ENCODE results near the gene XK. TPM values are rescaled to one million over a fixed set of nuclear protein-coding genes. Genes with fewer than 3 reads are reported as not detected.
A peak's percentile ranks its signal among the peaks of the same experiment; 100 is the strongest.

The XK gene
- total and polyA plus RNA-seq, 9 of the 15 experiments (the other 6 are each of a cell fraction or from before 2014, with no cell fraction given), result 4.0 to 21.6 (median 11.6) TPM

GRCh38 chrX:37658343-37659030, 27.1 kb upstream of the XK start (continued):
- no peak for TF ChIP-seq NBN (IDR thresholded peaks at IDR 0.05; ENCODE audit: low read depth)

- ATAC-seq (no peak), DNase-seq (ENCODE audit: extremely low read depth in 1 of 4, low spot score in 3 of 4) (no peak), FAIRE-seq (no peak)
- no peak overlapping the region for H2AFZ ChIP-seq (ENCODE audit: low read depth, low read length)
- H3K9ac ChIP-seq (ENCODE audit: insufficient read depth in 1 of 2, low read depth in 2 of 2, low read length in 2 of 2), result no peak overlapping the region
- H3K36me3 ChIP-seq (ENCODE audit: control insufficient read depth, insufficient read depth, low read length), result no peaks in the 10 kb centered on the region; the same call in 2 of the 3 replicates
- no peaks in the 10 kb centered on the region for H3K9me1 ChIP-seq (ENCODE audit: control insufficient read depth, insufficient read depth, low read length)
- H3K79me2 ChIP-seq (ENCODE audit: control insufficient read depth, insufficient read depth, low read length), result no peaks in the 10 kb centered on the region
- 67% methylated on average over 1 of the region's 1 CpG for WGBS (ENCODE audit: insufficient coverage, low coverage, missing lambda C conversion rate)
- TF ChIP-seq NFIC (IDR thresholded peaks at IDR 0.05), result peak; percentile 59
- TF ChIP-seq ZBTB40 (IDR thresholded peaks at IDR 0.05), result peak; percentile 73
- no peak for TF ChIP-seq ZBTB40 (CRISPR knock-in tag; IDR thresholded peaks at IDR 0.05)
- no peak for TF ChIP-seq SMAD1 (IDR thresholded peaks at IDR 0.05; ENCODE audit: low read depth, low read length, partially characterized antibody)
- no peak overlapping the region for H3K27ac ChIP-seq (ENCODE audit: extremely low read depth, low read depth, low read length)
- no peaks in the 10 kb centered on the region for H4K20me1 ChIP-seq (replicated peaks; ENCODE audit: control insufficient read depth, insufficient read depth, low read length)
- H3K4me1 ChIP-seq (replicated peaks in 1 of 2; ENCODE audit: control insufficient read depth in 2 of 2, insufficient read depth in 2 of 2, low read length in 2 of 2), result peaks cover 0 to 10% of the 10 kb centered on the region in 2 experiments; a peak in 3 of 5 replicates
- no peak overlapping the region for H3K4me3 ChIP-seq
- no TSS peak for BruUV-seq (replicated peaks)
- H3K27me3 ChIP-seq (ENCODE audit: control insufficient read depth in 2 of 2, insufficient read depth in 2 of 2, low read length in 2 of 2), result no peaks in the 10 kb centered on the region
- ChIA-PET POLR2A (interaction anchor here (0.6 to 1.2 kb wide), 3 partner anchors 10 to 101 kb away, joined by 3 to 4 read pairs (median 4); no protein-coding TSS in a partner anchor), CTCF (ENCODE audit: low intra/inter-chr PET ratio) (no interaction called here)
- H3K4me2 ChIP-seq (ENCODE audit: insufficient read depth, low read length), result no peak overlapping the region
- in situ Hi-C loops (cut with MboI), result no loop called here
- intact Hi-C loops (cut with micrococcal nuclease), result no loop called here
- no peaks in the 10 kb centered on the region for H3K9me3 ChIP-seq (replicated peaks; ENCODE audit: control insufficient read depth, insufficient read depth, low read depth, low read length)
Observed at GRCh38 chrX:37659047-37659446, 26.5 kb upstream of the XK start.

All from K562 (cell line).